PC-3 (cell line): ENCODE data around the gene GPC6.

Experiments used
- EZH2 ChIP-seq: fragments of 300-600 bp; sonication (generic); IDR thresholded peaks from one replicate; pipeline ENCODE4 v1.6.1; 2017; ENCODE audit warnings: antibody characterized with exemption, mild to moderate bottlenecking, low read length; ENCODE audit not compliant: unreplicated experiment
- EZH2phosphoT487 ChIP-seq: fragments of 300-600 bp; sonication (generic); IDR thresholded peaks from 2 replicates; pipeline ENCODE4 v1.6.1; 2018; ENCODE audit warnings: mild to moderate bottlenecking, antibody characterized with exemption, low read length, borderline replicate concordance
- TF ChIP-seq, protein P1 (sequence below): fragments of 300-600 bp; sonication (generic); conservative IDR thresholded peaks from 2 replicates; pipeline ENCODE4 v1.5.1; 2017; ENCODE audit warnings: antibody characterized with exemption, low read depth, mild to moderate bottlenecking, low read length

DNA sequence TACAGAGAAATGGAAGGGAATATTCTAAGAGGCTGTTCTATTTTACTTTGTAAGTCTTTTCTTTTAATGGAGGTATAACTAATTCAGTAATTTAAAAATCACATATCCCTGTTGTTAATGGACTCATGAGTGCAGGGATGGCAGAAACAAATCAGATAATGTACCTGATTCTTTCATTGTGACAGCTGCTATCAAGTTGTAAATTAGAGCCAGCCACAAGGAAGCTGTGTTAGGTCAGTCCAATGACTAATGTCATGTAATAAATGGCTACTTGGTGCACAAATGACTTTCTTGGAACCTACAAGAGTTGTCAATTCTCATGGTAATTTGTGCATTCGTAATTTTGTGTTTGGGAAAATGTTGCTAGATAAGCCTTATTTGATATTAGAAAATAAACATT is 806.5 kb downstream of the GPC6 start:
- TF ChIP-seq, protein P1, sequence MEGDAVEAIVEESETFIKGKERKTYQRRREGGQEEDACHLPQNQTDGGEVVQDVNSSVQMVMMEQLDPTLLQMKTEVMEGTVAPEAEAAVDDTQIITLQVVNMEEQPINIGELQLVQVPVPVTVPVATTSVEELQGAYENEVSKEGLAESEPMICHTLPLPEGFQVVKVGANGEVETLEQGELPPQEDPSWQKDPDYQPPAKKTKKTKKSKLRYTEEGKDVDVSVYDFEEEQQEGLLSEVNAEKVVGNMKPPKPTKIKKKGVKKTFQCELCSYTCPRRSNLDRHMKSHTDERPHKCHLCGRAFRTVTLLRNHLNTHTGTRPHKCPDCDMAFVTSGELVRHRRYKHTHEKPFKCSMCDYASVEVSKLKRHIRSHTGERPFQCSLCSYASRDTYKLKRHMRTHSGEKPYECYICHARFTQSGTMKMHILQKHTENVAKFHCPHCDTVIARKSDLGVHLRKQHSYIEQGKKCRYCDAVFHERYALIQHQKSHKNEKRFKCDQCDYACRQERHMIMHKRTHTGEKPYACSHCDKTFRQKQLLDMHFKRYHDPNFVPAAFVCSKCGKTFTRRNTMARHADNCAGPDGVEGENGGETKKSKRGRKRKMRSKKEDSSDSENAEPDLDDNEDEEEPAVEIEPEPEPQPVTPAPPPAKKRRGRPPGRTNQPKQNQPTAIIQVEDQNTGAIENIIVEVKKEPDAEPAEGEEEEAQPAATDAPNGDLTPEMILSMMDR: no peak
- TF ChIP-seq EZH2: no peak
- no peak for TF ChIP-seq EZH2phosphoT487
